ENCODE results near the gene CCDC171. TPM values are rescaled to one million over a fixed set of nuclear protein-coding genes. Genes with fewer than 3 reads are reported as not detected.

CCDC171 gene
- total RNA-seq, 1 donor from 2014 or later: 0.92 TPM

DNA sequence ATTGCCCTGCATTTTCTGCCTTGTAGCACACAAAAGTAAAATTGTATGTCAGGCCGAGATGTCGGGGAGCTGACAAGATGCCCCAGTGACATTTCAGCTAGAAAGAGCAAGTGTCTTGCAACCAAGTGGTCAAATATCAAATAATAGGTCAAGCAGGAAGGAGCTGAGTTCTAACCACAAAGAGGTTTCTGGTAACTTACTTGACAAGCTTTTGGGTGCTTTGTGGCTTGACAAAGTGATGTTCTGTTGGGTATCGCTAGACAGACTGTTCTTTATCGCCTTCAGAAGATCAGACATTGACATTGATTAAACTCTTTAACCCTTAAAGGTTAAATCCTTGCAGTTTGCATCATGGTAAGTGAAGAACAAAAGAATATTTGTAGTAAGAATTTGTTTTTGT, 419.9 kb downstream of the CCDC171 start:
- TF ChIP-seq, protein P1, sequence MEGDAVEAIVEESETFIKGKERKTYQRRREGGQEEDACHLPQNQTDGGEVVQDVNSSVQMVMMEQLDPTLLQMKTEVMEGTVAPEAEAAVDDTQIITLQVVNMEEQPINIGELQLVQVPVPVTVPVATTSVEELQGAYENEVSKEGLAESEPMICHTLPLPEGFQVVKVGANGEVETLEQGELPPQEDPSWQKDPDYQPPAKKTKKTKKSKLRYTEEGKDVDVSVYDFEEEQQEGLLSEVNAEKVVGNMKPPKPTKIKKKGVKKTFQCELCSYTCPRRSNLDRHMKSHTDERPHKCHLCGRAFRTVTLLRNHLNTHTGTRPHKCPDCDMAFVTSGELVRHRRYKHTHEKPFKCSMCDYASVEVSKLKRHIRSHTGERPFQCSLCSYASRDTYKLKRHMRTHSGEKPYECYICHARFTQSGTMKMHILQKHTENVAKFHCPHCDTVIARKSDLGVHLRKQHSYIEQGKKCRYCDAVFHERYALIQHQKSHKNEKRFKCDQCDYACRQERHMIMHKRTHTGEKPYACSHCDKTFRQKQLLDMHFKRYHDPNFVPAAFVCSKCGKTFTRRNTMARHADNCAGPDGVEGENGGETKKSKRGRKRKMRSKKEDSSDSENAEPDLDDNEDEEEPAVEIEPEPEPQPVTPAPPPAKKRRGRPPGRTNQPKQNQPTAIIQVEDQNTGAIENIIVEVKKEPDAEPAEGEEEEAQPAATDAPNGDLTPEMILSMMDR (conservative IDR thresholded peaks at IDR 0.05; ENCODE audit: low read depth, low read length): no peak
- no peak for DNase-seq (ENCODE audit: low read depth)
- no peak overlapping the region for H3K4me3 ChIP-seq (ENCODE audit: low read depth, low read length)

- TF ChIP-seq, protein P1 (conservative IDR thresholded peaks at IDR 0.05; ENCODE audit: low read depth, low read length): no peak
- no peak overlapping the region for H3K4me3 ChIP-seq (ENCODE audit: low read depth, low read length)
- no peak for DNase-seq (ENCODE audit: low read depth)
These were observed 422.4 kb downstream of the CCDC171 start for GRCh38 chr9:15975101-15975778.

DNA sequence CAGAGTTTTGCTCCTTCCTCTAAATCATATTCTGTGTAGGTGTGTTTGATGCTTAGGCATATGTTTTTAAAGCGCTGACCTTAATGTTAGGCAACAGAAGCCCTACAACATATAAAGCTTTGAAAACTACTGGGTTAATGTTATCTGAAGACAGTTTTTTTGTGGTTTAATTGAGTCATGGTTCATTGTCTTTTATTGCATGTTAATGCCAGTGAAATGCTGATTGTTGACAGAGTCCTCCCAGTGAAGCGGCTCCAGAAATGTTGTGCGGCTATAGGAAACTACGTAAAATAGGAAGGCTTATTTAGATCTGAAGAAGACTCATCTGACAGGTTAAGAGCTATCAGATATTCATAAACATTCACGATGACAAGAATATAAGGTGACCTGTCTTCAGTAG, 424.6 kb downstream of the CCDC171 start:
- TF ChIP-seq, protein P1 (conservative IDR thresholded peaks at IDR 0.05; ENCODE audit: low read depth, low read length): no peak
- DNase-seq (ENCODE audit: low read depth): no peak
- no peak overlapping the region for H3K4me3 ChIP-seq (ENCODE audit: low read depth, low read length)

DNA sequence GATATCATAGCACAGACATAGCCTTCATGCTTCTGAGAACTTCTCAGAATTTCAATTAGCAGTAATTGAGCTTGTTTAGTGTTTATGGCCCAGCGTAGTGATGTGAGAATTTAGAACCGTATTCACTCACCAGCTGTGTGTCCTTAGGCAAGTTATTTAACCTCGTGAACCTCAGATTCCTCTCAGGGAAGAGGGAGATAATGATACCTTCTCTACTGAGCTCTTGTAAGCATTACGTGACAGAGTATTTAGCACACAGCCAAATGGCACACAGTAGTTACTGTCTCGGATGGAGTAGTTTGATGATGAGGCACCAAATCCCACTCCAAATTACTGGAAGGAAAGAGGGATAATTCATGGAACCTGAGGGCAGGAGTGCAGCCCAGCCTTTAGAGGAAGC, 429.3 kb downstream of the CCDC171 start:
- no peak for DNase-seq (ENCODE audit: low read depth)
- H3K4me3 ChIP-seq (ENCODE audit: low read depth, low read length): no peak overlapping the region
- TF ChIP-seq, protein P1 (conservative IDR thresholded peaks at IDR 0.05; ENCODE audit: low read depth, low read length): no peak

- H3K4me3 ChIP-seq (ENCODE audit: low read depth, low read length): no peak overlapping the region
- peak; percentile 54 for DNase-seq (ENCODE audit: low read depth)
- TF ChIP-seq, protein P1 (conservative IDR thresholded peaks at IDR 0.05; ENCODE audit: low read depth, low read length): no peak
These were observed 446.8 kb downstream of the CCDC171 start for GRCh38 chr9:15999422-16000339.

DNA sequence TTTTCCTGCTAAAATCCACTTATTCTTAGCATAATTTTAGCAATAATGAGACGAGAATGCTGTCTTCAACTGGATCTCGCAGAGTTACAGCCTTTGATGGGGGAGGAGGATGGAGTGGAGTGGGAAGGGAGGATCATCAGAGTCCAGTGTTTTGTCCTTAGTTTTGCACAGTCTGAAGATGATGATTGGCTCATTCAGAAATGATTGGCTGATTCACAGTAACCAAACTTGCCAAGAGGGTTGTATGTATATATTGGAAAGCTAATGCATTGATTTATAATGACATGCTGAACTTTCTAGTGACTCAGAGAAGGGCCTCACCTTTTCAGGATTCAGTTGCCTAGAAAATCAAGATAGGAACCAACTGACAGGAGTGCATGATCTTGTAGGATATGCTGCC, 448.0 kb downstream of the CCDC171 start:
- H3K4me3 ChIP-seq (ENCODE audit: low read depth, low read length): no peak overlapping the region
- DNase-seq (ENCODE audit: low read depth): no peak
- TF ChIP-seq, protein P1 (conservative IDR thresholded peaks at IDR 0.05; ENCODE audit: low read depth, low read length): no peak

Measured in epithelial cell of proximal tubule (primary cell).